HEK293 (cell line): Measurements from ENCODE around the gene MRPS16.

Source experiments
- GLIS1 ChIP-seq: fragments of 450-650 bp; formaldehyde crosslinking; IDR thresholded peaks from 2 replicates; pipeline ENCODE4 v1.5.1; 2016; ENCODE audit warnings: missing biosample characterization, missing genetic modification characterization
- KLF1 ChIP-seq: fragments of 450-650 bp; formaldehyde crosslinking; IDR thresholded peaks from 2 replicates; pipeline ENCODE4 v1.5.1; 2016; ENCODE audit warnings: missing biosample characterization, missing genetic modification characterization
- KLF17 ChIP-seq: fragments of 450-650 bp; formaldehyde crosslinking; IDR thresholded peaks from 2 replicates; pipeline ENCODE4 v1.5.1; 2016; ENCODE audit warnings: missing biosample characterization, missing genetic modification characterization
- OVOL3 ChIP-seq: fragments of 450-650 bp; formaldehyde crosslinking; IDR thresholded peaks from 2 replicates; pipeline ENCODE4 v1.5.1; 2016; ENCODE audit warnings: missing biosample characterization, missing genetic modification characterization
- SP2 ChIP-seq: fragments of 450-650 bp; formaldehyde crosslinking; IDR thresholded peaks from 2 replicates; pipeline ENCODE4 v1.5.1; 2016; ENCODE audit warnings: missing biosample characterization, missing genetic modification characterization
- WT1 ChIP-seq: fragments of 450-650 bp; formaldehyde crosslinking; IDR thresholded peaks from 2 replicates; pipeline ENCODE4 v1.5.1; 2016; ENCODE audit warnings: missing biosample characterization, missing genetic modification characterization
- ZBTB21 ChIP-seq: fragments of 450-650 bp; formaldehyde crosslinking; IDR thresholded peaks from 2 replicates; pipeline ENCODE4 v1.5.1; 2017; ENCODE audit warnings: missing biosample characterization, missing genetic modification characterization
- ZNF10 ChIP-seq: fragments of 450-650 bp; formaldehyde crosslinking; IDR thresholded peaks from 2 replicates; pipeline ENCODE4 v1.5.1; 2017; ENCODE audit warnings: missing biosample characterization, missing genetic modification characterization
- ZNF138 ChIP-seq: fragments of 450-650 bp; formaldehyde crosslinking; IDR thresholded peaks from 2 replicates; pipeline ENCODE4 v1.5.1; 2016; ENCODE audit warnings: missing biosample characterization, missing genetic modification characterization, borderline replicate concordance
- ZNF155 ChIP-seq: fragments of 450-650 bp; formaldehyde crosslinking; IDR thresholded peaks from 2 replicates; pipeline ENCODE4 v1.5.1; 2016; ENCODE audit warnings: missing biosample characterization, missing genetic modification characterization
- ZNF16 ChIP-seq: fragments of 450-650 bp; formaldehyde crosslinking; IDR thresholded peaks from 2 replicates; pipeline ENCODE4 v1.5.1; 2016; ENCODE audit warnings: low read depth, missing biosample characterization, missing genetic modification characterization
- ZNF175 ChIP-seq: fragments of 450-650 bp; formaldehyde crosslinking; IDR thresholded peaks from 2 replicates; pipeline ENCODE4 v1.5.1; 2016; ENCODE audit warnings: missing biosample characterization, missing genetic modification characterization
- ZNF184 ChIP-seq: fragments of 450-650 bp; IDR thresholded peaks from 2 replicates; pipeline ENCODE4 v1.5.1; 2018; ENCODE audit warnings: missing biosample characterization, mild to moderate bottlenecking, missing genetic modification characterization
- ZNF266 ChIP-seq: fragments of 450-650 bp; formaldehyde crosslinking; IDR thresholded peaks from 2 replicates; pipeline ENCODE4 v1.5.1; 2016; ENCODE audit warnings: missing biosample characterization, missing genetic modification characterization, low read depth
- ZNF274 ChIP-seq, 2 experiments: fragments of 200-500 bp in 1 of 2; fragments of 450-650 bp in 1 of 2; sonication (Bioruptor generic) in 1 of 2; formaldehyde crosslinking in 1 of 2; IDR thresholded peaks; 2 replicates each; pipeline versions ENCODE4 v1.5.1 to v1.6.1; 2014 to 2016; ENCODE audit warnings: borderline replicate concordance in 1 of 2, inconsistent platforms in 1 of 2, low read length in 1 of 2, missing biosample characterization in 1 of 2, missing genetic modification characterization in 1 of 2
- ZNF341 ChIP-seq: fragments of 450-650 bp; formaldehyde crosslinking; IDR thresholded peaks from 2 replicates; pipeline ENCODE4; 2016; ENCODE audit warnings: low read depth, missing biosample characterization, missing genetic modification characterization
- ZNF423 ChIP-seq: fragments of 450-650 bp; formaldehyde crosslinking; IDR thresholded peaks from 2 replicates; pipeline ENCODE4 v1.5.1; 2016; ENCODE audit warnings: missing biosample characterization, missing genetic modification characterization
- ZNF433 ChIP-seq: fragments of 450-650 bp; formaldehyde crosslinking; IDR thresholded peaks from 2 replicates; pipeline ENCODE4 v1.5.1; 2016; ENCODE audit warnings: missing biosample characterization, missing genetic modification characterization, low read depth
- ZNF513 ChIP-seq: fragments of 450-650 bp; IDR thresholded peaks from 2 replicates; pipeline ENCODE4 v1.5.1; 2018; ENCODE audit warnings: missing biosample characterization, missing genetic modification characterization
- ZNF514 ChIP-seq: fragments of 450-650 bp; formaldehyde crosslinking; IDR thresholded peaks from 2 replicates; pipeline ENCODE4 v1.5.1; 2016; ENCODE audit warnings: missing biosample characterization, missing genetic modification characterization
- ZNF561 ChIP-seq: fragments of 450-650 bp; IDR thresholded peaks from 2 replicates; pipeline ENCODE4 v1.5.1; 2018; ENCODE audit warnings: missing biosample characterization, missing genetic modification characterization, borderline replicate concordance
- ZNF707 ChIP-seq: fragments of 450-650 bp; formaldehyde crosslinking; IDR thresholded peaks from 2 replicates; pipeline ENCODE4 v1.5.1; 2016; ENCODE audit warnings: missing biosample characterization, missing genetic modification characterization
- ZNF843 ChIP-seq: fragments of 450-650 bp; formaldehyde crosslinking; IDR thresholded peaks from 2 replicates; pipeline ENCODE4 v1.5.1; 2016; ENCODE audit warnings: missing biosample characterization, missing genetic modification characterization
- ZSCAN18 ChIP-seq: fragments of 450-650 bp; formaldehyde crosslinking; IDR thresholded peaks from 2 replicates; pipeline ENCODE4 v1.5.1; 2016; ENCODE audit warnings: missing biosample characterization, missing genetic modification characterization
- TF ChIP-seq, protein P1 (sequence below): fragments of 450-650 bp; formaldehyde crosslinking; IDR thresholded peaks from 2 replicates; pipeline ENCODE4 v1.5.1; 2016; ENCODE audit warnings: missing biosample characterization, missing genetic modification characterization

The MRPS16 gene

GRCh38 chr10:73252445-73253224 lies at the start of gene MRPS16 (continued):
- TF ChIP-seq SP2, result peak; percentile 97
- TF ChIP-seq KLF1, result peak; percentile 64
- TF ChIP-seq, protein P1, sequence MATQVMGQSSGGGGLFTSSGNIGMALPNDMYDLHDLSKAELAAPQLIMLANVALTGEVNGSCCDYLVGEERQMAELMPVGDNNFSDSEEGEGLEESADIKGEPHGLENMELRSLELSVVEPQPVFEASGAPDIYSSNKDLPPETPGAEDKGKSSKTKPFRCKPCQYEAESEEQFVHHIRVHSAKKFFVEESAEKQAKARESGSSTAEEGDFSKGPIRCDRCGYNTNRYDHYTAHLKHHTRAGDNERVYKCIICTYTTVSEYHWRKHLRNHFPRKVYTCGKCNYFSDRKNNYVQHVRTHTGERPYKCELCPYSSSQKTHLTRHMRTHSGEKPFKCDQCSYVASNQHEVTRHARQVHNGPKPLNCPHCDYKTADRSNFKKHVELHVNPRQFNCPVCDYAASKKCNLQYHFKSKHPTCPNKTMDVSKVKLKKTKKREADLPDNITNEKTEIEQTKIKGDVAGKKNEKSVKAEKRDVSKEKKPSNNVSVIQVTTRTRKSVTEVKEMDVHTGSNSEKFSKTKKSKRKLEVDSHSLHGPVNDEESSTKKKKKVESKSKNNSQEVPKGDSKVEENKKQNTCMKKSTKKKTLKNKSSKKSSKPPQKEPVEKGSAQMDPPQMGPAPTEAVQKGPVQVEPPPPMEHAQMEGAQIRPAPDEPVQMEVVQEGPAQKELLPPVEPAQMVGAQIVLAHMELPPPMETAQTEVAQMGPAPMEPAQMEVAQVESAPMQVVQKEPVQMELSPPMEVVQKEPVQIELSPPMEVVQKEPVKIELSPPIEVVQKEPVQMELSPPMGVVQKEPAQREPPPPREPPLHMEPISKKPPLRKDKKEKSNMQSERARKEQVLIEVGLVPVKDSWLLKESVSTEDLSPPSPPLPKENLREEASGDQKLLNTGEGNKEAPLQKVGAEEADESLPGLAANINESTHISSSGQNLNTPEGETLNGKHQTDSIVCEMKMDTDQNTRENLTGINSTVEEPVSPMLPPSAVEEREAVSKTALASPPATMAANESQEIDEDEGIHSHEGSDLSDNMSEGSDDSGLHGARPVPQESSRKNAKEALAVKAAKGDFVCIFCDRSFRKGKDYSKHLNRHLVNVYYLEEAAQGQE (tag by site-specific recombination), result peak; percentile 80
- TF ChIP-seq ZNF266 (tag by site-specific recombination), result no peak
- peak; percentile 90 for TF ChIP-seq KLF17 (tag by site-specific recombination)
- TF ChIP-seq ZNF433 (tag by site-specific recombination), result no peak
- no peak for TF ChIP-seq ZNF274 (IDR thresholded peaks at IDR 0.05; ENCODE audit: low read length)
- no peak for TF ChIP-seq ZNF274 (tag by site-specific recombination; IDR thresholded peaks at IDR 0.05; ENCODE audit: borderline replicate concordance)
- no peak for TF ChIP-seq ZNF138 (tag by site-specific recombination)
- TF ChIP-seq ZNF513, result no peak
- TF ChIP-seq ZNF423 (tag by site-specific recombination), result no peak
- peak; percentile 44 for TF ChIP-seq GLIS1 (tag by site-specific recombination)
- TF ChIP-seq ZNF707 (tag by site-specific recombination), result no peak
- peak; percentile 9; the same call in 1 of the 2 replicates for TF ChIP-seq WT1 (tag by site-specific recombination)
- peak; percentile 91 for TF ChIP-seq OVOL3 (tag by site-specific recombination)
- no peak for TF ChIP-seq ZBTB21
- TF ChIP-seq ZNF184 (tag by site-specific recombination), result no peak
- TF ChIP-seq ZNF10 (tag by site-specific recombination), result no peak
- TF ChIP-seq ZNF341 (tag by site-specific recombination), result peak; percentile 5; the same call in 1 of the 2 replicates
- TF ChIP-seq ZNF561, result no peak
- no peak for TF ChIP-seq ZNF514 (tag by site-specific recombination)
- no peak for TF ChIP-seq ZNF155 (tag by site-specific recombination)
- TF ChIP-seq ZNF16, result no peak
- peak; percentile 45; the same call in 1 of the 2 replicates for TF ChIP-seq ZNF843 (tag by site-specific recombination)
- TF ChIP-seq ZSCAN18 (tag by site-specific recombination), result no peak
- TF ChIP-seq ZNF175, result no peak
